ENCODE measurements around the gene UBE2Q1.

DNA sequence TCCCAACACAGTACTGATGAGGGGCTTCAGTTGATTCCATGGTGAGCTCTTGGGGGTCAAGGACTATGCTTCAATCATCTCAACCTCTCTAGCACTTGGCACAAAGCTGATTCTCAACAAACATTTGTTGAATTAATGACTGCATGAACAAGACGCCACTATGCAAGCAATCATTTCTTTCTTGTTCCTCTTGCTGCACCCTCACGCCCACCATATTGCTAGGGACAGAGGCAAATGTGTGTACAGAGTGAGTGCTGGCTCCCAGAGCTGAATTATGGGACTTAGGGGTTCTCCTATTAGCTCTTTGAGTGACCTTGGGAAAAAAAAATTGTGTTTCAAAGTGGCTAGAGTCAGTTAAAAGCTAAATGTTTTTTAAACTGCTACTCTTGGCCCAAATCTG is 47.1 kb upstream of the UBE2Q1 start:
- TF ChIP-seq, protein P1, sequence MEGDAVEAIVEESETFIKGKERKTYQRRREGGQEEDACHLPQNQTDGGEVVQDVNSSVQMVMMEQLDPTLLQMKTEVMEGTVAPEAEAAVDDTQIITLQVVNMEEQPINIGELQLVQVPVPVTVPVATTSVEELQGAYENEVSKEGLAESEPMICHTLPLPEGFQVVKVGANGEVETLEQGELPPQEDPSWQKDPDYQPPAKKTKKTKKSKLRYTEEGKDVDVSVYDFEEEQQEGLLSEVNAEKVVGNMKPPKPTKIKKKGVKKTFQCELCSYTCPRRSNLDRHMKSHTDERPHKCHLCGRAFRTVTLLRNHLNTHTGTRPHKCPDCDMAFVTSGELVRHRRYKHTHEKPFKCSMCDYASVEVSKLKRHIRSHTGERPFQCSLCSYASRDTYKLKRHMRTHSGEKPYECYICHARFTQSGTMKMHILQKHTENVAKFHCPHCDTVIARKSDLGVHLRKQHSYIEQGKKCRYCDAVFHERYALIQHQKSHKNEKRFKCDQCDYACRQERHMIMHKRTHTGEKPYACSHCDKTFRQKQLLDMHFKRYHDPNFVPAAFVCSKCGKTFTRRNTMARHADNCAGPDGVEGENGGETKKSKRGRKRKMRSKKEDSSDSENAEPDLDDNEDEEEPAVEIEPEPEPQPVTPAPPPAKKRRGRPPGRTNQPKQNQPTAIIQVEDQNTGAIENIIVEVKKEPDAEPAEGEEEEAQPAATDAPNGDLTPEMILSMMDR (IDR thresholded peaks at IDR 0.05), result no peak
- TF ChIP-seq POLR2A (IDR thresholded peaks at IDR 0.05) (no peak), POLR2AphosphoS5 (IDR thresholded peaks at IDR 0.05) (no peak)

Measured in suprapubic skin (tissue), 4 donors.